SKM-1 treated with dmso at 0.1 percent for 144 hours (cell line): ENCODE data around the gene RLN3.
"Not testable (repeated sequence)": the region's sequence is repeated elsewhere in the genome, so short reads cannot be mapped to it uniquely, and the experiment has no call there.

ENCODE experiments used
- DNase-seq: peaks from one replicate; lab custom pipeline; 2025; ENCODE audit not compliant: unreplicated experiment; lab: John Stamatoyannopoulos, UW

The RLN3 gene

GRCh38 chr19:14019100-14019499 lies 8.8 kb upstream of the RLN3 start:
- DNase-seq = no peak

- DNase-seq = not testable (repeated sequence)
Observed at GRCh38 chr19:14019739-14020138, 8.2 kb upstream of the RLN3 start.

- DNase-seq = no peak
Observed at GRCh38 chr19:14021474-14021873, 6.5 kb upstream of the RLN3 start.

GRCh38 chr19:14022469-14022868 lies 5.5 kb upstream of the RLN3 start:
- DNase-seq = no peak

- DNase-seq = peak; percentile 88
Observed at GRCh38 chr19:14023404-14024235, 4.3 kb upstream of the RLN3 start.

GRCh38 chr19:14026652-14027192 lies 1.2 kb upstream of the RLN3 start:
- DNase-seq = not testable (repeated sequence)

GRCh38 chr19:14028901-14029300 lies 953 bp downstream of the RLN3 start:
- DNase-seq = no peak

- no peak for DNase-seq
Observed at GRCh38 chr19:14030997-14031718, 3.2 kb downstream of the RLN3 start.

- peak; percentile 70 for DNase-seq
Observed at GRCh38 chr19:14031719-14032480, 4.0 kb downstream of the RLN3 start, which contains the start of gene IL27RA. Gene IL27RA (plus strand): TSS chr19:14031762. CDS start chr19:14031873, 111 bp downstream.

- DNase-seq = no peak
Observed at GRCh38 chr19:14033946-14034345, 6.0 kb downstream of the RLN3 start.

GRCh38 chr19:14035159-14035558 lies 7.2 kb downstream of the RLN3 start:
- DNase-seq = not testable (repeated sequence)

- DNase-seq = no peak
Observed at GRCh38 chr19:14035706-14036105, 7.8 kb downstream of the RLN3 start.

GRCh38 chr19:14039181-14039580 lies 11.2 kb downstream of the RLN3 start:
- no peak for DNase-seq

GRCh38 chr19:14042659-14043608 lies 15.0 kb downstream of the RLN3 start:
- DNase-seq = not testable (repeated sequence)

- DNase-seq = not testable (repeated sequence)
Observed at GRCh38 chr19:14047866-14048265, 19.9 kb downstream of the RLN3 start.

GRCh38 chr19:14048443-14049153 lies 20.6 kb downstream of the RLN3 start:
- DNase-seq = peak; percentile 56

GRCh38 chr19:14050512-14050911 lies 22.6 kb downstream of the RLN3 start:
- no peak for DNase-seq

GRCh38 chr19:14050961-14051360 lies 23.0 kb downstream of the RLN3 start:
- not testable (repeated sequence) for DNase-seq

GRCh38 chr19:14051980-14052379 lies 24.0 kb downstream of the RLN3 start:
- DNase-seq = no peak
